K562 (cell line): ENCODE results near the gene AKR1D1.

Experiments used
- CTCF ChIP-seq, 3 experiments: IDR thresholded peaks in 2 of 3; conservative IDR thresholded peaks in 1 of 3; 2 replicates each; pipeline ENCODE4 v1.5.1; 2011 to 2012; ENCODE audit warnings: low read length in 3 of 3, mild to moderate bottlenecking in 3 of 3, control low read depth in 2 of 3, improper control_type of control experiment in 1 of 3, inconsistent platforms in 1 of 3, low read depth in 1 of 3, mixed read lengths in 1 of 3, moderate library complexity in 1 of 3; ENCODE audit not compliant: insufficient read depth in 2 of 3
- DNMT1 ChIP-seq: fragments of 450-650 bp; IDR thresholded peaks from 2 replicates; pipeline ENCODE4 v1.6.1; 2016; ENCODE audit warnings: antibody characterized with exemption, mild to moderate bottlenecking
- EZH2 ChIP-seq: IDR thresholded peaks from 2 replicates; pipeline ENCODE4 v1.6.1; 2012; ENCODE audit warnings: low read depth, mild to moderate bottlenecking, inconsistent platforms, low read length, borderline replicate concordance
- HNRNPK ChIP-seq: fragments of 200-400 bp; formaldehyde crosslinking; IDR thresholded peaks from one replicate; pipeline ENCODE4 v1.6.1; 2018; ENCODE audit warnings: mild to moderate bottlenecking, low read depth, low read length; ENCODE audit not compliant: poor library complexity, severe bottlenecking
- RAD21 ChIP-seq, 2 experiments: fragments of 250-450 bp in 1 of 2; fragments of 450-650 bp in 1 of 2; sonication (Bioruptor Pico) in 1 of 2; formaldehyde crosslinking in 1 of 2; IDR thresholded peaks in 1 of 2; conservative IDR thresholded peaks in 1 of 2; 2 replicates each; pipeline versions ENCODE4 v1.4.0 to v1.8.0; 2020 to 2022; ENCODE audit warnings: mild to moderate bottlenecking in 2 of 2, moderate library complexity in 1 of 2
- SMC3 ChIP-seq: conservative IDR thresholded peaks from 2 replicates; pipeline ENCODE4 v1.6.1; 2011; ENCODE audit warnings: low read depth, low read length, improper control_type of control experiment; ENCODE audit not compliant: insufficient read depth
- SRF ChIP-seq, 2 experiments: fragments of 250-450, 450-650 bp in 1 of 2; sonication (Bioruptor Pico) in 1 of 2; sonication (generic) in 1 of 2; formaldehyde crosslinking; IDR thresholded peaks; 2 replicates each; pipeline versions ENCODE4 v1.5.0 to v1.5.1; 2020 to 2022; ENCODE audit warnings: mild to moderate bottlenecking in 1 of 2, missing genetic modification reagents in 1 of 2
- TF ChIP-seq, protein P1 (sequence below): sonication (generic); formaldehyde crosslinking; IDR thresholded peaks from 2 replicates; pipeline ENCODE4 v1.9.0; 2022; ENCODE audit warnings: mild to moderate bottlenecking, missing genetic modification reagents

- no peak for TF ChIP-seq CTCF (IDR thresholded peaks at IDR 0.05 in 2 of 3, conservative IDR thresholded peaks at IDR 0.05 in 1 of 3; ENCODE audit: insufficient read depth in 2 of 3, low read depth in 1 of 3, low read length in 3 of 3)
- TF ChIP-seq, protein P1, sequence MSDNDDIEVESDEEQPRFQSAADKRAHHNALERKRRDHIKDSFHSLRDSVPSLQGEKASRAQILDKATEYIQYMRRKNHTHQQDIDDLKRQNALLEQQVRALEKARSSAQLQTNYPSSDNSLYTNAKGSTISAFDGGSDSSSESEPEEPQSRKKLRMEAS (CRISPR knock-in tag) = no peak
- TF ChIP-seq HNRNPK = no peak
- TF ChIP-seq EZH2 = no peak
- no peak for TF ChIP-seq RAD21 (CRISPR knock-in tag; conservative IDR thresholded peaks at IDR 0.05 in 1 of 2, IDR thresholded peaks at IDR 0.05 in 1 of 2)
- no peak for TF ChIP-seq DNMT1
- no peak for TF ChIP-seq SRF (CRISPR knock-in tag; IDR thresholded peaks at IDR 0.05)
- no peak for TF ChIP-seq SMC3
These were observed 40.6 kb downstream of the AKR1D1 start for GRCh38 chr7:138116892-138117291.
